Activated CD4-positive, alpha-beta T cell treated with anti-CD3 and anti-CD28 coated beads, Interleukin-2, amount 50 U/mL, for 16 hours (primary cell): ENCODE results near the gene MRPL12.
"Not testable (repeated sequence)": the region's sequence is repeated elsewhere in the genome, so short reads cannot be mapped to it uniquely, and the experiment has no call there.

Source experiments
- DNase-seq: peaks from one replicate; pipeline ENCODE4 v3.0.0-alpha.2; 2020

MRPL12 gene

DNA sequence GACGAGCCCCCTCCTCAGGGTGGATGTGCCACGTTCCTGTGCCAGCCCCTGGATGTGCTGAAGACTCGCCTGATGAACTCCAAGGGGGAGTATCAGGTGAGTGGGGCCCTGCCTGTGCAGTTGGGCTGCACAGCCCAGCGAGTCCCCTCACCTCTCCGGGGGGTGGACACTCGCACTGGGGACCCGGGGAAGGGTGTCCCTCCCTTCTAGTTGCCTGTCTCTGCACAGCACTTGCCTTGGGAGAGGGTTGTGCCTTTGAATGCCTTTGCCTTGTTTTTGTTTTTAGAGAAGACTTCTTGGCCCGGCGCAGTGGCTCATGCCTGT is 14.6 kb downstream of the MRPL12 start:
- DNase-seq = no peak

DNA sequence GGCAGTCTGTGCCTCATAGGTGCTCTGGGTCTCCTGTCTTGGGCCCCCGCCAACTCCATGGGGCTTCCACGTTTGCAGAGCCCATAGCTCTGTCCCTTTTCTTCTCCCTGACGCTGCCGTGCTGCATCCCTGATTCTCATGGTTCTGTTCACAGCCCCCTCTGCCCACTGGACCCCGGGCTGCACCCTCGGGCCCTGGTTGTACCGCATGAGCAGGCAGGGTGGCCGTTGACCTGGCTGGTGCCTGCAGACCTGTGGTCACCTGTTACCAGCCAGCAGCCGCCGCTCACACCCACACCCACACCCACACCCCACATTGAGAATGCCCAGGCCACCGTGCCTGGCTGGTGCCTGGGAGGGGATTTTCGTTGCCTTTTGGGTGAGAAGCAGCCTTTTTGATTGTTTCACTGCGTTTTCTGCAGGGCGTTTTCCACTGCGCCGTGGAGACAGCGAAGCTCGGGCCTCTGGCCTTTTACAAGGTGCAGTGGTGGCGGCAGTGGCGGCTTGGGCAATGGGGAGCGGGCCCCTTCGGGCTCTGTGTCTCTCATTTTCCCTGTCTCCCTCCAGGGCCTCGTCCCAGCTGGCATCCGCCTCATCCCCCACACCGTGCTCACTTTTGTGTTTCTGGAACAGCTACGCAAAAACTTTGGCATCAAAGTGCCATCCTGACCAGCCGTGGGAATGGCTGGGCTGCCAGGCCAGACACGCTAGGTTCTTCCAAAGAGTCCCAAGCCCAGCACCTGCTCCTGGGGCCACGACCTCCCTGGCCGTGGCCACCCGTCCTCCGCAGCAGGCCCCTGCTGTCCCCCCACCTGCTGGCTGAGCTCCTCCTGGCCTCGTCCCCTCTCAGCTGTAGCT is 16.5 kb downstream of the MRPL12 start:
- no peak for DNase-seq

DNA sequence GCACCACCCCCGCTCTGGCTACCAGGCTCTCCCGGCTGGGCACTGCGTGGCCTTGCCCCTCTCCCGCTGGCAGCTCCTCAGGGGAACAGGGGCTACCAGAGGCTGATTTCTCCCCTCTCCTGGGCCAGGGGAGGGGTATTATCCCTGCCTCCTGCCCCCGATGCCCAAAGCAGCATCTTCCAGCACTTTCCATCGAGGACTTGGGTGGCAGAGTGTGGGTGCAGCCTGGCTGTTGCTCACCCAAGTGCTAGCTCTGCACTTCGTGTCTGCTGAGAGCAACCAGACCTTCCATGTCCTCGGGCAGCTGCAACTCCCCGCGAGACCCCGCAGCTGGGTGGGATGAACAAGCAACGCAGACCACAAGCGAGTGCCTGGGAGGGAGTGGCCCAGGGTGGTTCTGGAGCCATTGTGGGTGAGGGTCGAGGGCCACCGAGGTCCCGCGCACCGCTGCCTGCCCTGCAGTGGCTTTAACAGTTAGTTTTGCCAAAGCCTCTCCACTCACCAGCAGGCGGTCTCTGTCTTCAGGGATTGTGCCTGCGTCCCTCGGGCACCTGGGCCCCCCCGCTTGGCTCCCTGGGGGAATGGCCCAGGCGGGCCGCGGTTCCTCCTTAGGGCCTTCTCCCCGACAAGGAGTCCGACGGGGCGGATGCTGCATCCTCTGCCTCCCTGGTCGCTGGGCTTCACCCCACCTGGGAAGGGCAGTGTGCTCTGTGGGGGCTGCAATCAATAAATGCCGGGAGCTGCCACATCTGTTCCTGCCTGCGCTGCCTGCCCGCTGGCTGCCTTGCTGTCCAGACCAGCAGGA is 17.3 kb downstream of the MRPL12 start:
- no peak for DNase-seq

DNA sequence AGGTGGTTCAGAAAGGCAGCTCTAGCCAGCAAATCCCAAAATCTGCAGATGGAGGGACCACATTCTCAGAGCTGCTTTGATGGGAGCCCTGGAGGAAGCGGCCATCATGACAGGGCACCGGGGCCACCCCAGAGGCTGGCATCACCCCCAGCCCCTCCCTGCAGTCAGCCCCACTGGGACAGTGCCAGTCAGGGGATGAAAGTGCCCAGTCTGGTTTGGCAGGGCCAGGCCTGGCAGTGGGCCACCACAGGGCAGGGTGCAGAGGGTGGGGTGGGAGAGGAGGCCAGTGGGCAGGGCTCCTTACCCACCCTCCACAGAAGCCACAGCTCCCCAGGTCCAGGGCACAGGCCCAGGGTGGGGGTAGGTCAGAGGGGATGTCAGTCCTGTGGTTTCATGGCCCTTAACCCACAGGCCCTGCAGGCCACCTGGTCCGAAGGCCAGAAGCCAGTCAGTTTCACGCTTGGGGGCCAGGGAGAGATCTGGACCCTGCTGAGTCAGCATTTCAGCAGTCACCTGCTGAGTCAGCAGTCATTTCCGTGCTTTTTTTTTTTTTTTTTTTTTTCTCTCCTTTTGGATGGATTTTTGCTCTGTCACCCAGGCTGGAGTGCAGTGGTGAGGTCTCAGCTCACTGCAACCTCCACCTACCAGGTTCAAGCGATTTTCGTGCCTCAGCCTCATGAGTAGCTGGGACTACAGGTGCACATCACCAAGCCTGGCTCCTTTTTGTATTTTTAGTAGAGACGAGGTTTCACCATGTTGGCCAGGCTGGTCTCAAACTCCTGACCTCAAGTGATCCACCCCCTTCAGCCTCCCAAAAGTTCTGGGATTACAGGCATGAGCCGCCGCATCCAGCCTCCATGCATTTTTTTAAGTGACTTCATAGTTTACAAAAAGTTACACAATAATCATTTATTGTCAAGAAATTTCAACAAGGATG is 19.3 kb downstream of the MRPL12 start:
- DNase-seq = no peak

DNA sequence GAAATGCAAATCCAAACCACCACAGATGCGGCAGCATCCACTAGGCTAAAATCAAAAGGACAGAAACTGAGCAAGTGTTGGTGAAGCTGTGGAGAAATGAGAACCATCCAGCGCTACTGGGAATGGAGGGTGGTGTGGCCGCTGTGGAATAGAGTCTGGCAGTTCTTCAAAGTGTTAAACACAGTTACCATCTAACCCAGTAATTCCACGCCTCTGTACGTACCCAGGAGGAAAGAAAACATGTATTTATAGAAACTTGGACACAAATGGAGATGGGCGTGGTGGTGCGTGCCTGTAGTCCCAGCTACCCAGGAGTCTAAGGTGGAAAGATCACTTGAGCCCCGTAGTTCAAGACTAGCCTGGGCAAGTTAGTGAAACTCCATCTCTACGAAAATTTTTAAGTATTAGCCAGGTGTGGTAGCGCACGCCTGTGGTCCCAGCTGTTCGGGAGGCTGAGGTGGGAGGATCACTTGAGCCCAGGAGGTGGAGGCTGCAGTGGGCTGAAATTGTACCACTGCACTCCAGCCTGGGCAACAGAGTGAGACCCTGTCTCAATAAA is 20.6 kb downstream of the MRPL12 start:
- no peak for DNase-seq

DNA sequence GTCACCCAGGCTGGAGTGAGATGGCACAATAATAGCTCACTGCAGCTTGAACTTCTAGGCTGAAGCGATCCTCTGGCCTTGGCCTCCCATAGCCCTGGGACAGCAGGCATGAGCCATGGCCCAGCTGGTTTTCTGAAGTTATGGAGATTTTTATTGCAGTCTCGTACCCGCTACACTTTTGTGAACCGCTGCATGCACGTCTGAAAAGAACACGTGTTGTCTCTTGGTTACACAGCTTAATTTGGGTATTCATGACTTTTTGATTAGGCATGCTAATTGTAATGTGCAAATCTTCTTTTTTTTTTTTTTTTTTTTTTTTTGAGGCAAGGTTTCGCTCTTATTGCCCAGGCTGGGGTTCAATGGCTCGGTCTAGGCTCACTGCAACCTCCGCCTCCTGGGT is 22.3 kb downstream of the MRPL12 start:
- DNase-seq = no peak

DNA sequence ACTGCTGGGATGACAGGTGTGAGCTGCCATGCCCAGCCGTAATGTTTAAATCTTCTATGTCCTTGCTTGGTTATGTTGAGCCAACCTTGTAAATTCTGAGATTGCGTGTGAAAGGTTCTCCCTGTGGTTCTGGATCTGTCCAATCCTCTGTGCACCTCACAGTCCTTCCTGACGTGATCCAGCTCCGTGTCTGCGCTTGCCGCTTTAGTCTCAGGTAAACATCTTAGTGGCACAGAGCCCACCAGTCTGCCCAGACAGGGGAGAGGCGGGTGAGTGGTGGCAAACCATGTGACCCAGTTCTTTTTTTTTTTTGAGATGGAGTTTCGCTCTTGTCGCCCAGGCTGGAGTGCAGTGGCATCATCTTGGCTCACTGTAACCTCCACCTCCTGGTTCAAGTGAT is 22.8 kb downstream of the MRPL12 start:
- DNase-seq = no peak

DNA sequence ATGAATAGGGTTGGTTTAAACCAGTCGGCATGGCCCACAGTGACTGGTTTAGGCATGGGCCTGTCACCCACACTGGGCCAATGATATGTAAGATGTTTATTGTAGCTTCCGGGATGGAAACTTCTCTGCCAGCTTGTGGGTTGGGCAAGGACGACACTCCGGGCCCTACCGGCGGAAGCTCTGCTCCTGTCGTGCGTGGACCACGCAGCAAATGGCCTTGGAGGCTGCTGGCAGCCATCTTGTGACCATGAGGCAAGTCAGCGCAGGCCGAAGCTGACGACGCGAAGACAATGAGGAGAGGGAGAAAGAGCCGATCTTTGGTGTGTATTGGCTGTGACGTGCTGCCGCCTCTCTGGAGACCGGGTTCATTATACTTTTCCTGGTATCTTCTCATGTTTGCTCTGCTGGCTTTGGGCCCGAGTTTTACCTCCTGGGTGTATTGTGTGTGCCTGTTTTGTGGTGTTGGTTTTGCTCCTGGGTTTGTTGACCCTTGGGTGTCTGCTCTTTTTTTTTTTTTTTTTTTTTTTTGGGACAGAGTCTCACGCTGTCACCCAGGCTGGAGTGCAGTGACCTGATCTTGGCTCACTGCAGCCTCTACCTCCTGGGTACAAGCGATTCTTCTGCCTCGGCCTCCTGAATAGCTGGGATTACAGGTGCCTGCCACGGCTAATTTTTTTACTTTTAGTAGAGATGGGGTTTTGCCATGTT is 24.3 kb downstream of the MRPL12 start:
- DNase-seq = no peak

DNA sequence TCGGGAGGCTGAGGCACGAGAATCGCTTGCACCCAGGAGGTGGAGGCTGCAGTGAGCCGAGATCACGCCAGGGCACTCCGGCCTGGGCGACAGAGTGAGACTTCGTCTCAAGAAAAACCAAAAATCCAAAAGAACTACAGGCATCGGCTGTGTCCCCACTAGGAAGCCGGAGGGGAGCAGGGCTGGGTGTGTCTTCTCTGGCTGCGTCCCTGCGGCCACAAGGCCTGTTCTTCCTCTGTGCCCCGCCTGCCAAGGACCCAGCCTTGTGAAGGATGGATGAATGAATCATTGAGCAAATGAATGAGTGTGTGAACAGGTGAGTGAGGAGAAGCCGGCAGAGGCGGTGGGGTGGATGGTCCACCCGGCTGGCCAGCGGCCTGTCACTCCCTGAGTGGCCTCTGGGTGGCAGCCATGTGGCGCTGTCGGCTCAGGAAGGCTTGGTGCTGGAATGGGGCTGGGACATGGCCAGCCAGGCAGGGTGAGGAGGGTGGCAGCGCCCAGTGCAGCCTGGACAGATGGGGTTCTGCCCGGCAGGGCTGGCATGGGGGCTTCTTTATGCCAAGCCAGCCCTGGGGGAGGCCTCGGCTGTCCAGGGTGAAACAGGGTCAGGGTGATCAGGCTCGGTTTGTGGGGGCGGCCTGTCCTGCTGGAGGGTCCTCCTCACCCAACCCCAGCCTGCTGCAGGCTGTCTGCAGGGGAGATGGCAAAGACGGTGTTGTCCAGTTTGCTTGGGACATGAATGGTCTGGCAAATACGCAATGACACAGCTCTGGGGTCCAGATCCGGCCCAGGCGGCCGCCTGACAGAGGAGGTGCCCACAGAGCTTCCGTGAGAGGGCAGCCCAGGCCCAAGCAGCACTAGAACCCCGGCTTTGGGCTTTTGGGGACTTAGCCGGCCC is 30.6 kb downstream of the MRPL12 start:
- peak; percentile 76 for DNase-seq

DNA sequence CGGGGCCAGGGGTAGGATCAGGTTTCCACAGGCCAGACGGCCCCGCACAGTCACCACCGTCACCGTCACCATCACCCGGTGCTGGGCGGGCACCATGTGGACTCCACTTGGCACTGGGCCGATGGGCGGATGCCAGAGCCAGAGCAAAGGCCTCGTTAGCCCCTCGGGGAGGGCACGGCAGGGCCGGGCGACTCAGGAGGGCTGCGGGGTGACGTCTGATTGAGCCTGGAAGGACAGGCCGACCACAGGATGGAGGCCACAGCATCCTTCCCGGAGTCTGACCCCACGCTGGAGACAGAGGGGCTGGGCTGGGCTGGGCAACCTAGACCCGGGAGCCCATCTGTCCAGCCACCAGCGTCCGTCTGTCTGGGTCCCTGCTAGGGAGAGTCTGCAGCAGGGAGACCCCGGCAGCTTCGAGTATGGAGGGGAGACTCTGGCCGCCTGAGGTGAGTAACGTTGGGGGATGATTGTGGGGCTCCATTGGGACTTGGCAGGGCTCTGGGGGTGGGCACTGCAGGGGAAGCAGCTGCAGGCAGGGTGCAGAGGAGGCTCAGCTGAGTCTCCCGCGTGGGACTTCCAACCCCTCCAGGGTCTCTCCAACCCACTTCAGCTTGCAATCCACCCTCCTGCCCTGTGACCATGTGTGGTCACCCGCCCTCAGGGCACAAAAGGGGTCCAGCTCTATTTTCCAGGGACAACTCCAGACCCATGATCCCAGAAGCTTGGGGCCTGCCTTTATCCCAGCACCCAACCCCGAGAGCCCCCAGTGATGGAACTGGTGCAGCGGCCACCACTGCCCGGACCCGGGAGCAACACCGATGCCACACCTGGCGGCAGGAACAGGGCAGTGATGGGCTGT is 31.5 kb downstream of the MRPL12 start:
- DNase-seq = no peak

DNA sequence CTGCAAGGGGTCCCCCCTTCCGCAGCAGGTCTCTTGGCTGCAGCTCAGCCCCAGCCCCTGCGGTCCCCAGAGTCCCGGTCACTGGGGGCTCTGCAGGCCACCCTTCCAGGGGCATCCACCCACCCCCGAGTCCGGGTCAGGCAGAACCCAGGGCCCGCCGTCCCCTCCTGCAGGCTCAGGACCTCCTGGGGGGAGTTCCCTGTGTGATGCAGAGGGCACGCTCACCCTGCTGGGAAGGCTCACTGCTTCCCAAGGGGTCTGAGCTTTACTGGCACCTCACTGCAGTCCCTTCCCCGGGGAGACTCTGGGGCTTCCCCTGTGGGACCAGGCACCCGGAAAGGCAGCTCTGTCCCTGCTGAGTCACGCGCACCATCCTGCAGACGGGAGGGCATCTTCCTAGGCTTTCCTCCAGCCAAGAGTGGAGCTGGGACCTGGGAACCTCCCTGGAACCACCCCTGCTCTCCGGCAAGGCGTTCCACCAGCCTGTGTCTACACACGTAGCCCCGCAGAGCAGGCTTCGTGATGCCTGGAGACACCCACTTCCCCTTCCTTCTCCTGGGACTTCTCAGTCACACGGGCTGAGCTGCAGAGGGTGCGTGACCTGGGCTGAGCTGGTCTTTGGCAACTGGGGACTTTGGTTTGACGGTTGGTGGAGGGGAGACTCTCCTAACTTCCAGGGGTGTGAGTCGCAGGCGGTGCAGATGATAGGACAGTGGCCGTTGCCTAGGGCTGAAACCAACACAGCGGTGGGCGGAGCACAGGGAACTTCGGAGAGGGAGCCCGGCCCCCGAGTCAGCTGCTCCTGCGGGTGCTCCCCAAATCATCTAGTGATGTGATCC is 32.3 kb downstream of the MRPL12 start:
- no peak for DNase-seq

DNA sequence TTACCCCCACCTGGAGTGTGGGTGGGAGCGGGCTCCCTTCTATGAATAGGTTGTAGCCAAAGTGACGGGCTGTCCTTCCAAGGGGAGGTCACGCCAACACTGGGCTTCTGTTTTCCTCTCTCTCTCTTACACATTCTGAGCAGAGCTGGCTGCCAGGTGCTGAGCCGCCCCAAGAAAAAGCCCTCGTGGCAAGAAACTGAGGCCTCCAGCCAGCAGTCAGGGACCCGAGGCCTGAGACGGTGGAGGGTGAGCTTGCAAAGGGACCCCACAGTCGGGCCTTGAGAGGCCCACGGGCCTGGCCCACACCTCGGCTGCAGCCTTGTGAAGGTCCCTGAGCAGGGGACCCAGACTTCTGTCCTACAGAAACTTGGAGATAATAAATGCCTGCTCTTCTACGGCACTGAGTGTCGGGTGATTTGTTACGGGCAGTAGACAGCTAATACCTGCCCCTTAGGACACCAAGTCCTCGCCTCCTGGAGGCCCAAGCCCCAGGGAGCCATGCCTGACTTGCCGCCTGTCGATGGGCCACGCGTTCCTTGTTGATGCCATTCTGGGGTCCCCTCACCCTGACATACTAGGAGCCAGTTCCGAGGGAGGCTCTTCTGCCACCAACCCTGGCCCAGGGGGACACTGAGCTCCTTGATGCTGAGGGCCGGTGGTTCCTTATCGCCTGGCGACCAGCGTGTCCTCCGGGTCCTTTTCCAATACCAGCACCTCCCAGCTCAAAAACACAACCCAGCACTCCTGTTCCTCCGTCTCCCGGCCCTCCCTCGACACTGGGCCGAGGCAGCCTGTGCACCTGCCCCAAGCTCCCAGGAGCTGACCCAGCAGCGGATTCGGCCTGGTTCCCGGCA is 35.0 kb downstream of the MRPL12 start:
- no peak for DNase-seq

DNA sequence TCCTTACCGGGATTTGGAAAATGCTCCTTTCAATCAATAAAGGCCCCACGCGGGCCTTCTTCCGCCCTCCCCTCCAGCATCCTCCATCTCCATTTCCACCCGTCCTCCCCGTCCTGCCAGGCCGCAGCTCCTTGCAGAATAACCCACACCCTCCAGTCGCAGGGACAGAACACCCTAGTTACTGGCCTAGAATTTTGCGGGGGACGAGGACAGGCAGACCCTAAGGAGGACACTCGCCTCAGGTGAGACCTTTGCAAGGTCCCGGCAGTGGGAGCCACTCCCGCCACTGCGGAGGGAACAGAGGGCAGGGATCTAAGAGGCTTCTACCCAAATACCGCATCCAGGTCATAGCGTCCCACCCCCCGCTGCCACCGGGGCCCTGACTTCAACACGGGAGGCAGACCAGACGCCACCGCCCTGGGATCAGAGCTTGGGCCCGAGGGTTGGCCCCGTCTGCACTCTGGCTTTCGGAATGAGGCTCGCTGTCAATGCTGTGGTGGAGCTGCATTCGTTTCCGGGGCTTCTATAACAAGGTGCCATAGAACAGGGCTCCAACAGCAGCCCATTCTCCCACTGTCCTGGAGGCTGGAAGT is 35.7 kb downstream of the MRPL12 start:
- DNase-seq = no peak

DNA sequence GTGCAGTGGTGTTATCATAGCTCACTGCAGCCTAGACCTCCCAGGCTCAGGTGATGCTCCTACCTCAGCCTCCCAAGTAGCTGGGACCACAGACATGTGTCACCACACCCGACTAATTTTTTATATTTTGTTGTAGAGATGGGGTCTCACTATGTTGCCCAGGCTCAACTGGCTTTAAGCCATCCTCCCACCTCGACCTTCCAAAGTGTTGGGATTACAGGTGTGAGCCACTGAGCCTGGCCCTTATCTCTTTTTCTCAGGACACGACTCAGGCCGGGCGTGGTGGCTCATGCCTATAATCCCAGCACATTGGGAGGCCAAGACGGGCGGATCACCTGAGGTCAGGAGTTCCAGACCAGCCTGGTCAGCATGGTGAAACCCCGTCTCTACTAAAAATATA is 36.4 kb downstream of the MRPL12 start:
- not testable (repeated sequence) for DNase-seq

DNA sequence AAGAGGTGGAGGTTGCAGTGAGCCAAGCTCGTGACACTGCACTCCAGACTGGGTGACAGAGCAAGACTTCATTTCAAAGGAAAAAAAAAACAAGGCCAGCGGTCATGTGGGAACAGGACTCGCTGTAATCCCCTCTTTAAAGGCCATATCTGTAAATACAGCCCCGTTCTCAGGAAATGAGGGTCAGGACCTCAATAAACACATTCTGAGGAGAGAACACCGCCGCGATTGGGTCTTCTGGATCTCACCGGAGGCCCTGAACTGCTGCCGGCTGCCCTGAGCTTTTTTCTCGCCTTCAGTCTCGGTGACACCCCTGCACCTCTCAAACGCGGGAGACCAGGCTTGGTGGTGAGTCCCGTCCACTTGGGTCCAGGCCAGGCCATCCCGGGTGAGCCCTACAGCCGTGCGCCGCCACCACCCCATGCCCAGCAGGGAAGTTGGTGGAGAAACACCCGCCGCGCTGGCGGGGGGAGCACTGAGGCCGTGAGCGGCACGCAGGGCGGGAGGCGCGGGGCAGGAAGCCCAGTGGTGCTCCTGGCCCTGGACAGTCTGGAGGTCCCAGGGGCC is 37.3 kb downstream of the MRPL12 start:
- no peak for DNase-seq

DNA sequence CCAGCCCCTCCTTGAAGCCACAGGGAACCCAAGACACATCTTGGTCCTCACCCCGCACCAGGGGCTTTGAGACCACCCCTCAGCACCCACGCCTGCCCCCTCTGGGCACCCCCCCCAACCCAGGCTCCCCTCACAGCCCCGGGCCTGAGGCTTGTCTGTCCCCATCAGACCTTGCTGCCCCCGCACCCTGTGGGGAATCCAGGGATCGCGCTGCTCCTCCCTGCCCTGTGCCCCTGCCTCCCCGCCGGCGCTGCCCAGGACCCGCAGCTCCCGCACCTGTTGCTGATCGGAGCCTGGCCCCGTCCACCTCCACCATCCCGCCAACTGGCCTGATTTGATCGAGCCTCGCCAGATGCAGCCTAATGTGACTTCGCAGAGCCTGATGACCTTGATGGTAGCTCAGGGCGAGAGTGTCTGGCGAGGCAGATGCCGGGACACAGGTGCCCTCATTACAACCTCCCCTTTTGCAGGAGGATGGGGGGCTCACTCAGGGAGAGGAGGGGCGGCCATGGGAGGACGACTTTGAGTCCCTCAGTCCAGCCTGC is 38.0 kb downstream of the MRPL12 start:
- no peak for DNase-seq
